Right kidney (tissue), 1 donor: ENCODE data around the gene POU6F2.

Experiments
- DNase-seq: peaks from one replicate; pipeline ENCODE4 v3.0.0-alpha.2; 2016

Gene POU6F2

GRCh38 chr7:39069896-39070881 lies 92.5 kb downstream of the POU6F2 start:
- DNase-seq, result no peak

- no peak for DNase-seq
Observed at GRCh38 chr7:39071116-39071515, 93.4 kb downstream of the POU6F2 start.

DNA sequence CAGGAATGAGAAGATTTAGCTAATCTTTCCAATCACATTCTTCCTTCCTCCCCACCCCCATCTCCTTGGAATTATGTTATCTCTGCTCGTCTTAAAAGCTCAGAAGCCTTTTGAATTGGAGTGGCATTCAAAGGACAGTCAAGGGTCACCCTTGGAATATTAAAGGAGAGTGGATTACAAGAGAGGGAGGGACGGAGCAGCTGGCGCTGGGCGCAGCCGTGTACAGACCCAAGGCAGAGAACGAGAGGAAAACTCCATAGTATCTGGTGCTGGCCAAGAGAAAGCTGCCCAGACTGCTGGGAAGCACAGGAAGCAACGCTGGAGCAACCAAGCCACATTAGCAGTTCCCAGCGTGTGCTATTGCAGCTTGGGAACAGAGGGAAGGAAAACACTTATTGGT lies 95.7 kb downstream of the POU6F2 start:
- DNase-seq, result peak; percentile 11

- no peak for DNase-seq
Observed at GRCh38 chr7:39075210-39075609, 97.5 kb downstream of the POU6F2 start.

DNA sequence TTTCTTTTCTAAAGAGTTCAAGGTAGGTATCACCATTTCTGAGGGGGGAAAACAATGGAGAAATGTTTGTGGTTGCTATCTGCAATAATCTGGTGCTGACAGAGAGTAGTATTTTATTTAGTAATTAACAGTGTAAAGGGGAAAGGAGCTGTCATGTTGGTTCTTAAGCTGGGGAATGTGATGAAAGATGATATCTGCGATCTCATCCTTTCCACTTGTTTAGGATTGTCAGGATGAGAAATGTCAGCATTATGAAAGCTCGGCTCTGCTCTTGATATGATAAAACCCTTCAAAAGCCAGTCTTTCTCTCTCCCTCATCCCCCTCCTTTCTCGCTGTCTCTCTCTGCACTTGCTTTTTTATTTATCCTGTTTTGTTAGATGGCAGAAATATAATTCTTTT lies 106.1 kb downstream of the POU6F2 start:
- DNase-seq, result no peak

DNA sequence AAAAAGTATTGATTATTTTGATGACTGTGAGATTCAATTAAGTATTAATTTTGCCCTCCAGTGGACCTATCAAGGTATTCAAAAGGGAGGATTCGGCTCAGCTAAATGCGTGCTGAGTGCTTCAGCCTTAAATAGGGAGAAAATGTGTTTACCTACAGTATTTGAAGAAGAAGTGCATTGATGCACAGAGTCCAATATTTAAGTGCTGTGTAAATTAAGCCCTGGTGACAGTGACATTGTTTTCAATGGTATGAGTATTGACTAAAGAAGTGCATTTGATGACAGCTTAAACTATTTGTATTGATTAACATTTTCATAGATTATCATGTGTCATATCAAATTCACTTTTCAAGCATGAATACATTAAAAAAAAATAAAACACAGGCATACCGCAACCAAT lies 106.6 kb downstream of the POU6F2 start:
- no peak for DNase-seq

DNA sequence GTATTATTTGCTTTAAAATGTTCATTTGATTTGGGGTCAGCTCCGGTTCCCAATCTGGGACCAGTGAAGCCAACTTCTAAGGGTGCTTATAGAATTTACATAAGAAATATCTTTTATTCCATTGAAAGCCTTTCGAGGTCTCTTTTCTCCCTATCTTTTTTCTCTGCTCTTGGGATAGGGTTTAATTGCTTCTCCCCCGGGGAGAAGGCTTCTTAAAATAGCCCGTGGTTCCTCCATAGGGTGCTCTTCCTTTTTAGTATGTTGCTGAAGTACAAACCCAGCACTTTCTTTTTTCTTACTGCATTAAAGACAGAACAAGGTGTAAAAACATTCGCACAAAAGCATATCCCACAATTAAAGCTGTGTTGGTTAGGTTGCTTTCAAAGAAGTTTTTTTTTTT lies 107.5 kb downstream of the POU6F2 start:
- no peak for DNase-seq

GRCh38 chr7:39085590-39086049 lies 107.9 kb downstream of the POU6F2 start:
- DNase-seq, result peak; percentile 49

DNA sequence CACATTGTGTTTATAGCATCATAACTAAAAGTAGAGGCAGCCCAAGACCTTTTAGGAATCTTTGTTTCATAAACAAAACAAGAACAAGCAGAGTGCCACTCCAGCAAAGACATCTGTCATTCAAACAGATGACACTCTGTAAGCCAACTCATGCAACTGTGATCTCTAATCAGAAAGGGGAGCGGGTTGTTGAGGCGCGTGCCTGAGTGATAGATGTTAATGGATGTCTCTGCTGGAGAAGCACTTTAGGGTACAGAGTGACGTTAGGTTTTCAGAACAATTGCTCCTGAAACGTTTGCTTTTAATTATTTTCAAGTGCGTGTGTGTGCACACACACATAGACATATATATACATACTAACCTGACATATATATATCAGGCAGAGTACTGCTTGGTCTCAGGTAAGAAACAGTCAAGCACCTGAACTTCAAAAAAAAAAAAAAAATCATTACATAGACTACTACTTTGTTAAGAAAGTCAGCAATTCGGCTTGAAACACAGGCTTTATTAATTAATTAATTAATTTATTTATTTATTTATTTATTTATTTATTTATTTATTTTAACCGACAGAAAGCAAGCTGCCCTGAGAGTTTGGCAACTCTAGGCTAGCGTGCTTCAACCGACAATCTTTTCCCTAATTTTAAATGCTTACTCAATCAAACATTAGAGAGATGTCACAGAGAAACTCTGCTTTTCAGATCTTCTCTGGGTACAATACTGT lies 109.1 kb downstream of the POU6F2 start:
- no peak for DNase-seq

- DNase-seq, result no peak
Observed at GRCh38 chr7:39088730-39089593, 111.3 kb downstream of the POU6F2 start.

DNA sequence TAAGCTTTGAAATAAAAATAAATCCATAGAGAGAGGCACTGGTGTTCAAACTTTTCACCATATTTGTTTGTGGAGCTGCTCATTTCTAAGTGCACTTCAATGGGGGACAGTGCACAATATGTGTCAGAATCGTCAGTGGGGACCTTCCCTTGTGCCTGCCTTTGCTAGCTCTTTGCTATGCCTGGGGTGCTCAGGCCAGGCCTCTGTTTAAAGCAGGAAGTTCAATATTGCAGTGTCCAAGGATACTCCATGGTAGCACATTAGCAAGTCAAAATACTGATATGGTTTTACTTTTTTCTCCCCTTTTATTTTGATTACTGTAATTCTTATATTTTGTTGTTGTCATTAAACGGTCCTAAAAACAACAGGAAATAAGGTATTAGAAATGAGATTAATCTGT lies 113.4 kb downstream of the POU6F2 start:
- DNase-seq, result no peak

DNA sequence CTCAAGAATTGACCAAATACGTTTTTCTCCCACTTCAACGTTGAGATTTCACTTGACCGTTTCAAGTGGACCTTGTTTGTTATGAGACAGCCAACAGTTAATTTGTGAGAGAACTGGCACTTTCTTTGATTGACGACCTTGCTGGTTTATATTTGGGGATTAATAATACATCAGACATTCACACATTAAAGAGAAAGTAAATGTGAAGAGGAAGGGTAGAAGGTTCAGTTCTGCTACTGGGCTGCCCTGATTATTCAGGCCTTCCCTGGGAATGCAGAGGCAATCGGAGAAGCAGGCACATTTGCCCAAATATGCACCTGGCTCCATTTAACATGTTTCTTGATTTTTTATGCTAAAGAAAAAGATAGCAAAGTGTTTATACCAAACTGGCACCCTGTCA lies 114.1 kb downstream of the POU6F2 start:
- no peak for DNase-seq

GRCh38 chr7:39094731-39095130 lies 117.0 kb downstream of the POU6F2 start:
- no peak for DNase-seq

GRCh38 chr7:39095875-39096619 lies 118.3 kb downstream of the POU6F2 start:
- no peak for DNase-seq

DNA sequence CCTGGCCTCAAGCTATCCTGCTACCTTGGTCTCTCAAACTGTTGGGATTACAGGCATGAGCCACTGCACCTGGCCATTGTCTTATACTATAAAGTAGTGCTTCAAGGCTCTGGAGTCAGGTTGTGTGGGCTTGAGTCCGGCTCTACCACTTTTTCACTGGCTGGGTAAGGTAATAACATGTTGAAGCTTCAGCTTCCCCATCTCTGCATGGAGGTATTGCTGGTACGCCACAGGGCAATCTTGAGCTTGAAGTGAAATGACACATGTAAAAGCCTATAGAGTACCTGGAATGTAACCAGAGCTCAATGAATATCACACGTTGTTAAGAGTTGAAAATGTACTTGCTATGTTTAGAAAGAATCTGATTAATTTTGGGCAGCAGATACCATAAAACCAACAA lies 120.8 kb downstream of the POU6F2 start:
- no peak for DNase-seq

GRCh38 chr7:39099146-39099545 lies 121.4 kb downstream of the POU6F2 start:
- no peak for DNase-seq

GRCh38 chr7:39100270-39100669 lies 122.6 kb downstream of the POU6F2 start:
- DNase-seq, result no peak

DNA sequence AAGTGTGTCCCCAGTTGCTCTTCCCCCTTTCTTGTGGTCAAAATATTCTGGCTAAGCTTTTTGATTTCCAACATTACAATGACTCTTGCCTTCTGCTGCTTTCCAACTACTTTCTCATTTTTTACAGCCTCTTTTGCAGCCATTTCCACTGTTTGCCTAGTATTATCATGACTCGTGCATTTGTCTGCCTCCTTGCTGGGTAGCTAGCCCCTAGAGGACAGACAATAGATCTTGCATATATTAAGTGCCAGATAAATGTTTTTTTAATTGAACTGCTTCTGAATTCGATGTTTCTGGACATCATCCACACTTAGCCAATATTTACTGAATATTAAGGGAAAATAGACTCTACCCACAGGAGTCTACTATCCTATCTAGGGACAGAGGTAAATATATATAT lies 124.5 kb downstream of the POU6F2 start:
- DNase-seq, result no peak

GRCh38 chr7:39105720-39106119 lies 128.0 kb downstream of the POU6F2 start:
- DNase-seq, result no peak

DNA sequence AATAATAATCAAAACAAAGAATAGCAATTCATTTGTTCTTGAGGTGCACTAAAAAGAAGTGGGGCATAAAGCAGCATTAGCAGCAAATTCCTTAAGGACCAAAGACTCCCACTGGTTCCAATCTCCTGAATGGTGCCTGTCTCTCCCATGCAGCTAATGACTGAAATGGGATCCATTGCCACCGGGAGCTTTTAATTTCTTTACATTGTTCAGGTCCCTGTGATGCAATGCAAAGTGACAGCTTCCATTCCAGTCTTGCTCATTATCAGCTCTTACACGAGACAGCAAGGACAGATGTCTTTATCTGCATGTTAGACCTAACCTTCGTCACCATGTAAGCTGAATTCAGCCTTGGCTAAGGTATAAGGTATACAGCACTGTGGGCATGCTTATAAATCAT lies 148.1 kb downstream of the POU6F2 start:
- no peak for DNase-seq

GRCh38 chr7:39127058-39127457 lies 149.3 kb downstream of the POU6F2 start:
- DNase-seq, result no peak
